Calu3 (cell line): ENCODE data around the gene MSI2. TPM values are rescaled to one million over a fixed set of nuclear protein-coding genes. Genes with fewer than 3 reads are reported as not detected.
A peak's percentile ranks its signal among the peaks of the same experiment; 100 is the strongest.

Experiments
- Bru-seq: library from RNA; stranded (reverse); fragments of 400-500 nt; gene quantifications from one replicate; lab custom pipeline; 2021; lab: Mats Ljungman, UMichigan
- BruChase-seq, 2 experiments: library from RNA; stranded (reverse); fragments of 400-500 nt; gene quantifications; one replicate each; lab custom pipeline; 2021; lab: Mats Ljungman, UMichigan
- BruUV-seq: library from RNA; stranded (reverse); fragments of 400-500 nt; replicated peaks from 2 replicates; lab custom pipeline; 2021; lab: Mats Ljungman, UMichigan
- CTCF ChIA-PET: fragments of 300-600 bp; sonication (Branson Sonifier 250); formaldehyde crosslinking; loops from one replicate; lab custom pipeline; 2022; ENCODE audit warnings: antibody characterized with exemption; lab: Charles Lee
- DNase-seq: peaks from one replicate; pipeline ENCODE4 v3.0.0; 2022
- H3K27ac Mint-ChIP-seq: one replicate; pipeline ENCODE4 v1.8.0; 2022; ENCODE audit warnings: mixed read lengths; ENCODE audit not compliant: unreplicated experiment
- H3K27me3 Mint-ChIP-seq: one replicate; pipeline ENCODE4 v1.8.0; 2022; ENCODE audit warnings: mixed read lengths; ENCODE audit not compliant: unreplicated experiment
- H3K36me3 Mint-ChIP-seq: one replicate; pipeline ENCODE4 v1.8.0; 2022; ENCODE audit warnings: mild to moderate bottlenecking, moderate library complexity, mixed read lengths; ENCODE audit not compliant: insufficient read depth, unreplicated experiment
- H3K4me1 Mint-ChIP-seq: one replicate; pipeline ENCODE4 v1.8.0; 2022; ENCODE audit warnings: mild to moderate bottlenecking, low read depth, mixed read lengths; ENCODE audit not compliant: unreplicated experiment
- H3K4me3 Mint-ChIP-seq: one replicate; pipeline ENCODE4 v1.8.0; 2022; ENCODE audit warnings: mild to moderate bottlenecking, low read depth, moderate library complexity, mixed read lengths; ENCODE audit not compliant: unreplicated experiment
- H3K9me3 Mint-ChIP-seq: one replicate; pipeline ENCODE4 v1.8.0; 2022; ENCODE audit warnings: low read depth, mixed read lengths; ENCODE audit not compliant: unreplicated experiment
- CTCF ChIP-seq: fragments of 200-600 bp; IDR thresholded peaks from one replicate; pipeline ENCODE4 v1.8.0; 2022; ENCODE audit warnings: antibody characterized with exemption; ENCODE audit not compliant: unreplicated experiment
- intact Hi-C: fragments of 100-400 bp; cut with micrococcal nuclease; formaldehyde crosslinking; loops from one replicate; pipeline ENCODE4 v1.10.0; 2022; ENCODE audit not compliant: unreplicated experiment
- long read RNA-seq: library from polyadenylated mRNA; stranded (forward); transcript quantifications from one replicate; pipeline ENCODE4 v2.0.0, GENCODE V29; 2022
- total RNA-seq: library from RNA; stranded (reverse); gene quantifications from 2 replicates; pipeline ENCODE4 v1.2.3, GENCODE V29; 2022

The MSI2 gene
- total RNA-seq (66.4 and 69.5 TPM in 2 replicates), Bru-seq, nascent RNA (percentile 73 among the genes with signal in this experiment), BruChase-seq, experiment 1, labeled RNA remaining after a 6-hour chase (percentile 71 among the genes with signal in this experiment), BruChase-seq, experiment 2, labeled RNA remaining after a 2-hour chase (percentile 66 among the genes with signal in this experiment)
- long read RNA-seq, partial matches to known transcripts, result 1 of 7 reads
- long read RNA-seq, other reads (novel, unspliced or antisense), result 6 of 7 reads

DNA sequence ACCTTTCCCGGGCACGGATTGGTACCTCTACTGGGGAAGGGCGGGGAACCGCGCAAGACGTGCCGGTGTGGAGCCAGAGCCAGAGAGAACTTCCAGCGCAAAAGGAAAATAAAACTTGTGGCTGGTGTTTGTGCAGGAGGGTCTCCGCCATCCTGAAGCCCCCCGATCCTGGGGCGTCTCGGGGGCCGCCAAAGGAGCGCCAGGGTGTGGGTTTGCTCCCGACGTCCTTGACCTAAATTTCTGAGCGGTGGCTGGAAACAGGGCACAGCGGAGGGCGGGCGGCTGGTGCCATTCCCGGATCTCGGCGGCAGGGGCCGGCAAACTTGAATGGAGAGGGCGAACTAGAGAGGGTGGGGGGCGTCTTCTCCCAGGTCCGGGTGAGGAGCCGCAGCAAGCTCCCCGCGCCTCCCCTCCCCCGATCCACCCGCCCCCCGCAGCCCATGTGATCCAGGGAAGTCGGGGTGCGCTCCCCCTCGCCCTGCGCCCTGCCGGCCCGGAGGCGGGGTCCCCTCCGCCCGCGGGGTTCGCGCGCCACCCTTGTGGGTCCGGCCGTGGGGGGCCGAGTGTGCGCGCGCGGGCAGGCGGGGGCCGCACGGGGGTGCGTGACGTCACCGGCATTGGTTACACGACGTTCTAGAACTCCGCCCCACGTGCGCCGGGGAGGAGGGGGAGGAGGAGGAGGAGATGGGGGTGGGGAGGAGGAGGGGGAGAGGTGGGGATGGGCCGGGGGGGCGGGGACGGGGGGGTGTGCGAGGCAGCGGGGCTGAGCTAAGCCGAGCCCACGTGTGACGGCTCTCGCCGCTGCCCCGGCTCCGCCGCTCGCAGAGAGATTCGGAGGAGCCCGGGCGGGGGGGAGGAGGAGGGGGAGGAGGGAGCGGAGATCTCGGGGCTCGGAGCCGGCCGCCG is at the start of gene MSI2:
Gene MSI2 (plus strand): TSS at position 748 of the 906 bp plus-strand sequence. CDS start 220 bp downstream, outside the sequence.
- no TSS peak for BruUV-seq
- Mint-ChIP-seq H3K27ac (peak within 1 kb of the TSS; percentile 90), H3K4me3 (peak within 1 kb of the TSS; percentile 86), H3K9me3 (no peaks in the 10 kb centered on the region), H3K27me3 (no peaks in the 10 kb centered on the region), H3K4me1 (peaks cover 11% of the 10 kb centered on the region), H3K36me3 (peaks cover 30% of the 10 kb centered on the region)
- no peak for TF ChIP-seq CTCF
- intact Hi-C loops, result loop anchor here (5.0 kb wide), 1 partner anchor 101 kb away; no protein-coding TSS in a partner anchor
- DNase-seq, result peak; percentile 75
- CTCF ChIA-PET, result interaction anchor here (0.6 kb wide), 2 partner anchors 13 to 184 kb away, joined by 3 to 6 read pairs; no protein-coding TSS in a partner anchor

- BruUV-seq, result no TSS peak
- Mint-ChIP-seq H3K9me3 (peaks cover 2% of the 10 kb centered on the region), H3K27me3 (peaks cover 20% of the 10 kb centered on the region), H3K4me3 (no peak overlapping the region), H3K27ac (no peak overlapping the region), H3K36me3 (no peaks in the 10 kb centered on the region), H3K4me1 (peaks cover 13% of the 10 kb centered on the region)
- no peak for DNase-seq
- intact Hi-C loops, result no loop called here
- no peak for TF ChIP-seq CTCF
- CTCF ChIA-PET, result no interaction called here
Observed at GRCh38 chr17:57206928-57207327, 49.4 kb upstream of the MSI2 start.

DNA sequence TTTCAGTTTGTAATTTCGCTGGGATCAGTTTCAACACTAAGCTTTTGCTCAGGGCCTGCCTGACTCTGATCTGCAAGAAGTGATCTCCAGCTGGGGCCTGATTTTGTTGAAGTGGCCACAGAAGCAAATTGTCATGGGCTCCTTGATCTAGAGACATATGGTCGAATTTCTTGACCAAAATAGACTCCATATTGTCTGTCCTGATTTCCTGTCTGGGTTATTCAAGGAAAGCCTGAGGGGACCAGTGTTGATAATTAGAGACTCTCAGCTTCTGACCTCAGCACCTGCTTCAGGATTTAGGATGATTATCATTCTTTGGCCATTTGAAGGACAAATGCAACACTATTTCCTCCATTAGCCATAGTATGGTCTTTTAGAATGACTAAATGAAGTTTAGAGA is 48.9 kb upstream of the MSI2 start:
- DNase-seq, result no peak
- CTCF ChIA-PET, result no interaction called here
- TF ChIP-seq CTCF, result no peak
- Mint-ChIP-seq H3K36me3 (no peaks in the 10 kb centered on the region), H3K27ac (no peak overlapping the region), H3K4me1 (peaks cover 13% of the 10 kb centered on the region), H3K27me3 (peaks cover 20% of the 10 kb centered on the region), H3K9me3 (peaks cover 2% of the 10 kb centered on the region), H3K4me3 (no peak overlapping the region)
- intact Hi-C loops, result no loop called here
- no TSS peak for BruUV-seq

GRCh38 chr17:57210224-57210553 is 46.1 kb upstream of the MSI2 start:
- CTCF ChIA-PET, result no interaction called here
- H3K27me3 Mint-ChIP-seq, result peaks cover 8% of the 10 kb centered on the region
- H3K4me1 Mint-ChIP-seq, result peaks cover 18% of the 10 kb centered on the region
- H3K4me3 Mint-ChIP-seq, result no peak overlapping the region
- H3K9me3 Mint-ChIP-seq, result peaks cover 2% of the 10 kb centered on the region
- H3K27ac Mint-ChIP-seq, result no peak overlapping the region
- intact Hi-C loops, result no loop called here
- no peak for TF ChIP-seq CTCF
- BruUV-seq, result no TSS peak
- no peak for DNase-seq
- no peaks in the 10 kb centered on the region for H3K36me3 Mint-ChIP-seq
